Adrenal gland (tissue), 5 donors: Measurements from ENCODE around the gene TROAP.

ENCODE experiments used
- POLR2A ChIP-seq, 2 donors: fragments of 450-650 bp; IDR thresholded peaks; one replicate each; pipeline ENCODE4 v1.6.1; 2017; ENCODE audit warnings: antibody characterized with exemption in 2 of 2, mild to moderate bottlenecking in 2 of 2, moderate library complexity in 1 of 2
- TF ChIP-seq, protein P1 (sequence below), 6 experiments: fragments of 450-650 bp in 4 of 6; fragments of 200-600 bp in 2 of 6; sonication (generic) in 1 of 6; IDR thresholded peaks; 1 replicate in 5 of 6; 2 replicates in 1 of 6; pipeline versions ENCODE4 v1.5.1 to v1.8.0; 2016 to 2021; ENCODE audit warnings: antibody characterized with exemption in 6 of 6, mild to moderate bottlenecking in 2 of 6, moderate library complexity in 1 of 6
- donor health status: DM: no; HTN: no; CAD: no.

GRCh38 chr12:49274396-49275069, 48.5 kb upstream of the TROAP start:
- TF ChIP-seq POLR2A (IDR thresholded peaks at IDR 0.05): no peak
- TF ChIP-seq, protein P1, sequence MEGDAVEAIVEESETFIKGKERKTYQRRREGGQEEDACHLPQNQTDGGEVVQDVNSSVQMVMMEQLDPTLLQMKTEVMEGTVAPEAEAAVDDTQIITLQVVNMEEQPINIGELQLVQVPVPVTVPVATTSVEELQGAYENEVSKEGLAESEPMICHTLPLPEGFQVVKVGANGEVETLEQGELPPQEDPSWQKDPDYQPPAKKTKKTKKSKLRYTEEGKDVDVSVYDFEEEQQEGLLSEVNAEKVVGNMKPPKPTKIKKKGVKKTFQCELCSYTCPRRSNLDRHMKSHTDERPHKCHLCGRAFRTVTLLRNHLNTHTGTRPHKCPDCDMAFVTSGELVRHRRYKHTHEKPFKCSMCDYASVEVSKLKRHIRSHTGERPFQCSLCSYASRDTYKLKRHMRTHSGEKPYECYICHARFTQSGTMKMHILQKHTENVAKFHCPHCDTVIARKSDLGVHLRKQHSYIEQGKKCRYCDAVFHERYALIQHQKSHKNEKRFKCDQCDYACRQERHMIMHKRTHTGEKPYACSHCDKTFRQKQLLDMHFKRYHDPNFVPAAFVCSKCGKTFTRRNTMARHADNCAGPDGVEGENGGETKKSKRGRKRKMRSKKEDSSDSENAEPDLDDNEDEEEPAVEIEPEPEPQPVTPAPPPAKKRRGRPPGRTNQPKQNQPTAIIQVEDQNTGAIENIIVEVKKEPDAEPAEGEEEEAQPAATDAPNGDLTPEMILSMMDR (IDR thresholded peaks at IDR 0.05): no peak
